H1 (cell line): ENCODE measurements around the gene LARP4B. TPM values are rescaled to one million over a fixed set of nuclear protein-coding genes. Genes with fewer than 3 reads are reported as not detected.

Experiments used
- CBX5 ChIP-seq: fragments of 300-800, 300-1000 bp; sonication (generic); IDR thresholded peaks from 2 replicates; pipeline ENCODE4 v1.7.1; 2016; ENCODE audit warnings: antibody characterized with exemption, low read length, low read depth
- CREB1 ChIP-seq: IDR thresholded peaks from 2 replicates; pipeline ENCODE4 v1.6.1; 2012; ENCODE audit warnings: inconsistent platforms
- EP300 ChIP-seq, 2 experiments: IDR thresholded peaks; 1 replicate in 1 of 2; 2 replicates in 1 of 2; pipeline ENCODE4 v1.6.1; 2011 to 2012; ENCODE audit warnings: low read depth in 2 of 2, low read length in 2 of 2, mild to moderate bottlenecking in 2 of 2, borderline replicate concordance in 1 of 2, inconsistent platforms in 1 of 2, moderate library complexity in 1 of 2
- KDM5A ChIP-seq: fragments of 200-600 bp; IDR thresholded peaks from 2 replicates; pipeline ENCODE4 v1.7.1; 2012; ENCODE audit warnings: mild to moderate bottlenecking, low read length, inconsistent platforms, mixed read lengths
- POU5F1 ChIP-seq: IDR thresholded peaks from 2 replicates; pipeline ENCODE4 v1.6.1; 2011; ENCODE audit warnings: low read depth, mild to moderate bottlenecking, low read length, moderate library complexity
- RBBP5 ChIP-seq: IDR thresholded peaks from 2 replicates; pipeline ENCODE4 v1.7.1; 2012; ENCODE audit warnings: low read depth, mild to moderate bottlenecking, inconsistent platforms, low read length, moderate library complexity, borderline replicate concordance
- RNF2 ChIP-seq: fragments of 200-900, 300-1000 bp; sonication (generic); IDR thresholded peaks from 2 replicates; pipeline ENCODE4 v1.7.1; 2016; ENCODE audit warnings: borderline replicate concordance, low read depth, mild to moderate bottlenecking, antibody characterized with exemption, low read length; ENCODE audit not compliant: poor library complexity, severe bottlenecking; ENCODE audit errors: missing control alignments
- SAP30 ChIP-seq: fragments of 300-600 bp; sonication (generic); IDR thresholded peaks from 2 replicates; pipeline ENCODE4 v1.7.1; 2012; ENCODE audit warnings: low read length, moderate library complexity, mild to moderate bottlenecking, inconsistent platforms; ENCODE audit not compliant: insufficient read depth, insufficient replicate concordance
- SUZ12 ChIP-seq: fragments of 200-600 bp; sonication (generic); IDR thresholded peaks from 2 replicates; pipeline ENCODE4 v1.6.1; 2012; ENCODE audit warnings: mild to moderate bottlenecking, inconsistent platforms, low read length, moderate library complexity, mixed read lengths
- TAF7 ChIP-seq: optimal IDR thresholded peaks from 2 replicates; pipeline ENCODE3; 2011; ENCODE audit warnings: low read depth, mild to moderate bottlenecking, inconsistent platforms, low read length, moderate library complexity, borderline replicate concordance
- polyA plus RNA-seq, 7 experiments: library from polyadenylated mRNA; depleted of rRNA in 3 of 7; stranded (reverse) in 5 of 7; unstranded in 2 of 7; fragments of >200 nt in 5 of 7; fragments of 200-250 nt in 2 of 7; gene quantifications; 1 replicate in 5 of 7; 2 replicates in 1 of 7; 4 replicates in 1 of 7; pipeline versions ENCODE4 v1.2.1 to v1.2.3, GENCODE V29; 2011 to 2013; ENCODE audit warnings: missing spikeins in 2 of 7, mixed read lengths in 2 of 7
- total RNA-seq: library from RNA; stranded (reverse); fragmentation: NEBNext Ultra II Directional; extraction: Animal tissue kit (Norgen Biotek cat#: 25700); gene quantifications from 2 replicates; pipeline ENCODE4 v1.2.1, GENCODE V29; 2021
- TF ChIP-seq, protein P1 (sequence below): fragments of 300-600 bp; sonication (generic); IDR thresholded peaks from 2 replicates; pipeline ENCODE4 v1.7.1; 2012; ENCODE audit warnings: low read length, moderate library complexity, mild to moderate bottlenecking, inconsistent platforms; ENCODE audit not compliant: insufficient replicate concordance

LARP4B gene
- total and polyA plus RNA-seq, 2 of the 8 experiments (the other 6 are each of a cell fraction or from before 2014, with no cell fraction given), result 20.1 to 78.6 TPM

DNA sequence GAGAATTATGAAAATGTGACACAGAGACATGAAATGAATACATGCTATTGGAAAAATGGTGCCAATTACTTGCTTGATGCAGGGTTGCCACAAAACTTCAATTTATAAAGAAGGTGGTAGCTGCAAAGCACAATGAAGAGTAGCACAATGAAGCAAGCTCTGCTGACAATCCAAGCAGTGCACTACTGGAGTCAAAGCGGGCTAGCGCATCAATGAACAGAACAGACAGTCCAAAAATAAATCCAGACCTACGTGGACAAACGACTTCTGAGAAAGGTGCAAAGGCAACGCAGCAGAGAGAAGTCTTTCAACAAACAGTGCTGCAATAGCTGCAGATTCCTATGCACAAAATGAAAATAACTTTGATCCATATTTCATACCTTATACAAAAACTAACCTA lies 75.8 kb downstream of the LARP4B start (continued):
- TF ChIP-seq, protein P1, sequence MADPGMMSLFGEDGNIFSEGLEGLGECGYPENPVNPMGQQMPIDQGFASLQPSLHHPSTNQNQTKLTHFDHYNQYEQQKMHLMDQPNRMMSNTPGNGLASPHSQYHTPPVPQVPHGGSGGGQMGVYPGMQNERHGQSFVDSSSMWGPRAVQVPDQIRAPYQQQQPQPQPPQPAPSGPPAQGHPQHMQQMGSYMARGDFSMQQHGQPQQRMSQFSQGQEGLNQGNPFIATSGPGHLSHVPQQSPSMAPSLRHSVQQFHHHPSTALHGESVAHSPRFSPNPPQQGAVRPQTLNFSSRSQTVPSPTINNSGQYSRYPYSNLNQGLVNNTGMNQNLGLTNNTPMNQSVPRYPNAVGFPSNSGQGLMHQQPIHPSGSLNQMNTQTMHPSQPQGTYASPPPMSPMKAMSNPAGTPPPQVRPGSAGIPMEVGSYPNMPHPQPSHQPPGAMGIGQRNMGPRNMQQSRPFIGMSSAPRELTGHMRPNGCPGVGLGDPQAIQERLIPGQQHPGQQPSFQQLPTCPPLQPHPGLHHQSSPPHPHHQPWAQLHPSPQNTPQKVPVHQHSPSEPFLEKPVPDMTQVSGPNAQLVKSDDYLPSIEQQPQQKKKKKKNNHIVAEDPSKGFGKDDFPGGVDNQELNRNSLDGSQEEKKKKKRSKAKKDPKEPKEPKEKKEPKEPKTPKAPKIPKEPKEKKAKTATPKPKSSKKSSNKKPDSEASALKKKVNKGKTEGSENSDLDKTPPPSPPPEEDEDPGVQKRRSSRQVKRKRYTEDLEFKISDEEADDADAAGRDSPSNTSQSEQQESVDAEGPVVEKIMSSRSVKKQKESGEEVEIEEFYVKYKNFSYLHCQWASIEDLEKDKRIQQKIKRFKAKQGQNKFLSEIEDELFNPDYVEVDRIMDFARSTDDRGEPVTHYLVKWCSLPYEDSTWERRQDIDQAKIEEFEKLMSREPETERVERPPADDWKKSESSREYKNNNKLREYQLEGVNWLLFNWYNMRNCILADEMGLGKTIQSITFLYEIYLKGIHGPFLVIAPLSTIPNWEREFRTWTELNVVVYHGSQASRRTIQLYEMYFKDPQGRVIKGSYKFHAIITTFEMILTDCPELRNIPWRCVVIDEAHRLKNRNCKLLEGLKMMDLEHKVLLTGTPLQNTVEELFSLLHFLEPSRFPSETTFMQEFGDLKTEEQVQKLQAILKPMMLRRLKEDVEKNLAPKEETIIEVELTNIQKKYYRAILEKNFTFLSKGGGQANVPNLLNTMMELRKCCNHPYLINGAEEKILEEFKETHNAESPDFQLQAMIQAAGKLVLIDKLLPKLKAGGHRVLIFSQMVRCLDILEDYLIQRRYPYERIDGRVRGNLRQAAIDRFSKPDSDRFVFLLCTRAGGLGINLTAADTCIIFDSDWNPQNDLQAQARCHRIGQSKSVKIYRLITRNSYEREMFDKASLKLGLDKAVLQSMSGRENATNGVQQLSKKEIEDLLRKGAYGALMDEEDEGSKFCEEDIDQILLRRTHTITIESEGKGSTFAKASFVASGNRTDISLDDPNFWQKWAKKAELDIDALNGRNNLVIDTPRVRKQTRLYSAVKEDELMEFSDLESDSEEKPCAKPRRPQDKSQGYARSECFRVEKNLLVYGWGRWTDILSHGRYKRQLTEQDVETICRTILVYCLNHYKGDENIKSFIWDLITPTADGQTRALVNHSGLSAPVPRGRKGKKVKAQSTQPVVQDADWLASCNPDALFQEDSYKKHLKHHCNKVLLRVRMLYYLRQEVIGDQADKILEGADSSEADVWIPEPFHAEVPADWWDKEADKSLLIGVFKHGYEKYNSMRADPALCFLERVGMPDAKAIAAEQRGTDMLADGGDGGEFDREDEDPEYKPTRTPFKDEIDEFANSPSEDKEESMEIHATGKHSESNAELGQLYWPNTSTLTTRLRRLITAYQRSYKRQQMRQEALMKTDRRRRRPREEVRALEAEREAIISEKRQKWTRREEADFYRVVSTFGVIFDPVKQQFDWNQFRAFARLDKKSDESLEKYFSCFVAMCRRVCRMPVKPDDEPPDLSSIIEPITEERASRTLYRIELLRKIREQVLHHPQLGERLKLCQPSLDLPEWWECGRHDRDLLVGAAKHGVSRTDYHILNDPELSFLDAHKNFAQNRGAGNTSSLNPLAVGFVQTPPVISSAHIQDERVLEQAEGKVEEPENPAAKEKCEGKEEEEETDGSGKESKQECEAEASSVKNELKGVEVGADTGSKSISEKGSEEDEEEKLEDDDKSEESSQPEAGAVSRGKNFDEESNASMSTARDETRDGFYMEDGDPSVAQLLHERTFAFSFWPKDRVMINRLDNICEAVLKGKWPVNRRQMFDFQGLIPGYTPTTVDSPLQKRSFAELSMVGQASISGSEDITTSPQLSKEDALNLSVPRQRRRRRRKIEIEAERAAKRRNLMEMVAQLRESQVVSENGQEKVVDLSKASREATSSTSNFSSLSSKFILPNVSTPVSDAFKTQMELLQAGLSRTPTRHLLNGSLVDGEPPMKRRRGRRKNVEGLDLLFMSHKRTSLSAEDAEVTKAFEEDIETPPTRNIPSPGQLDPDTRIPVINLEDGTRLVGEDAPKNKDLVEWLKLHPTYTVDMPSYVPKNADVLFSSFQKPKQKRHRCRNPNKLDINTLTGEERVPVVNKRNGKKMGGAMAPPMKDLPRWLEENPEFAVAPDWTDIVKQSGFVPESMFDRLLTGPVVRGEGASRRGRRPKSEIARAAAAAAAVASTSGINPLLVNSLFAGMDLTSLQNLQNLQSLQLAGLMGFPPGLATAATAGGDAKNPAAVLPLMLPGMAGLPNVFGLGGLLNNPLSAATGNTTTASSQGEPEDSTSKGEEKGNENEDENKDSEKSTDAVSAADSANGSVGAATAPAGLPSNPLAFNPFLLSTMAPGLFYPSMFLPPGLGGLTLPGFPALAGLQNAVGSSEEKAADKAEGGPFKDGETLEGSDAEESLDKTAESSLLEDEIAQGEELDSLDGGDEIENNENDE, result no peak
- TF ChIP-seq KDM5A, result no peak
- no peak for TF ChIP-seq CBX5
- TF ChIP-seq RNF2, result no peak
- TF ChIP-seq RBBP5, result no peak
- TF ChIP-seq SAP30, result no peak
- no peak for TF ChIP-seq CREB1
- TF ChIP-seq POU5F1, result no peak
- TF ChIP-seq EP300 (IDR thresholded peaks at IDR 0.05; ENCODE audit: borderline replicate concordance in 1 of 2, low read depth in 2 of 2, low read length in 2 of 2), result no peak
- TF ChIP-seq TAF7, result no peak
- no peak for TF ChIP-seq SUZ12
